ENCODE data around the gene KCNMB2.

DNA sequence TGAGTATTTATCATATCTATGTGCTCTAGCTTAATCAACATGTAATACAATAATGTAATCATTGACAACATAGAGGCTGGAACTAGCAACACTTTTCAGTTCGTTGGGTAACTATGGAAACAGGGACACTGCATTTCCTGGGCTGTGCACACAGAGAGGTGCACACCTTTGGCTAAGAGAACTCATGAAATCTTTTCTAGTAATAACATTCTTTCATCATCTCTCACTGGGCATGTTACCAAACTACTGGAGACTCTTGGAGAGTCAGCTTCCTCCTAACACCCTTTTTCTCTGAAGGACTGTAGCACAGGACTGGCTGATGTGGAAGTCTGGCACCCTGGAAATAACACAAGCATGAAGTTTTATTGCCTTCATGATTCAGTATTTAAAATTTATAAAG lies 135.6 kb downstream of the KCNMB2 start:
- TF ChIP-seq EZH2 (IDR thresholded peaks at IDR 0.05; ENCODE audit: insufficient read depth, poor library complexity, severe bottlenecking) (no peak), EZH2phosphoT487 (IDR thresholded peaks at IDR 0.05; ENCODE audit: insufficient read depth, low read depth) (no peak)

Measured in GM23248 (cell line).